ENCODE data around the gene ESR1.

DNA sequence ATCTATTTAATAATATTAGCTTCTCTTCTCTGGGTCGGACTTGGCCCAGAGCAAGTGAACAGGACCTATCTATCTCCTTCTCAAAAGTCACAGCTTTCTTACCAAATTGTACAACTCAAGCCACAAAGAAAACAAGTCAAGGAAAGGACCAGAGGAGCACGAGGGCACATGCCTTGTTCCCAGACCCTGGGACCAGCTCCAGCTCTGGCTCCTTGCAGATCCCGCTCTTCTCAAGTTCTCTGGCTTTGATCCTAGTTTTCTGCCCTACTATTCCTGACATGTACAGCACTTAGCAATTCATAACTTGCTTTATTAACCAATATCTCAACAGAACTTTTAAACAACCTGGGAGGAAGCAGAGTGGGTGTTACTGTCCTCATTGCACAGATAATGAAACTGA, 185.9 kb downstream of the ESR1 start:
- TF ChIP-seq, protein P1, sequence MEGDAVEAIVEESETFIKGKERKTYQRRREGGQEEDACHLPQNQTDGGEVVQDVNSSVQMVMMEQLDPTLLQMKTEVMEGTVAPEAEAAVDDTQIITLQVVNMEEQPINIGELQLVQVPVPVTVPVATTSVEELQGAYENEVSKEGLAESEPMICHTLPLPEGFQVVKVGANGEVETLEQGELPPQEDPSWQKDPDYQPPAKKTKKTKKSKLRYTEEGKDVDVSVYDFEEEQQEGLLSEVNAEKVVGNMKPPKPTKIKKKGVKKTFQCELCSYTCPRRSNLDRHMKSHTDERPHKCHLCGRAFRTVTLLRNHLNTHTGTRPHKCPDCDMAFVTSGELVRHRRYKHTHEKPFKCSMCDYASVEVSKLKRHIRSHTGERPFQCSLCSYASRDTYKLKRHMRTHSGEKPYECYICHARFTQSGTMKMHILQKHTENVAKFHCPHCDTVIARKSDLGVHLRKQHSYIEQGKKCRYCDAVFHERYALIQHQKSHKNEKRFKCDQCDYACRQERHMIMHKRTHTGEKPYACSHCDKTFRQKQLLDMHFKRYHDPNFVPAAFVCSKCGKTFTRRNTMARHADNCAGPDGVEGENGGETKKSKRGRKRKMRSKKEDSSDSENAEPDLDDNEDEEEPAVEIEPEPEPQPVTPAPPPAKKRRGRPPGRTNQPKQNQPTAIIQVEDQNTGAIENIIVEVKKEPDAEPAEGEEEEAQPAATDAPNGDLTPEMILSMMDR (IDR thresholded peaks at IDR 0.05): no peak
- TF ChIP-seq POLR2A (IDR thresholded peaks at IDR 0.05) (no peak), EP300 (IDR thresholded peaks at IDR 0.05) (no peak)
